ENCODE results near the gene ZAR1L.

The ZAR1L gene

DNA sequence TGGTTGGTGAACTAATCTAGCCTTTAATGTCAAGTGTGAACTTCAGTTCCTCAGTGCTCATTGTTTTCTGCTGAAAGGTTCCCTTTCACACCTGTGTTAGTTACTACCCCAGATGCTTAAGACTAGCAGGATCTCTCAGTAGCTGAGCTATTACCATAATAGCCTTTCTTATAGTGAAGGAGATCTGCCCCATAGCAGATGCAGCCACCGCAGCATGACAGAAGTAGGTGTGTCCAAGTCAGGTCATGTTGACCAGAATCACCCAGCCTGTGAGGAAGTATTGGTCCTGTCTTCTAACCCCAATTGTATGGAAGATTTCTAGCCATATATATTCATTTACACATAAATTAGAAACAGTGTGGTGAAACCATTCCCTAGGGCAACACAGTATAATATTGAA, 37.3 kb downstream of the ZAR1L start:
- TF ChIP-seq, protein P1, sequence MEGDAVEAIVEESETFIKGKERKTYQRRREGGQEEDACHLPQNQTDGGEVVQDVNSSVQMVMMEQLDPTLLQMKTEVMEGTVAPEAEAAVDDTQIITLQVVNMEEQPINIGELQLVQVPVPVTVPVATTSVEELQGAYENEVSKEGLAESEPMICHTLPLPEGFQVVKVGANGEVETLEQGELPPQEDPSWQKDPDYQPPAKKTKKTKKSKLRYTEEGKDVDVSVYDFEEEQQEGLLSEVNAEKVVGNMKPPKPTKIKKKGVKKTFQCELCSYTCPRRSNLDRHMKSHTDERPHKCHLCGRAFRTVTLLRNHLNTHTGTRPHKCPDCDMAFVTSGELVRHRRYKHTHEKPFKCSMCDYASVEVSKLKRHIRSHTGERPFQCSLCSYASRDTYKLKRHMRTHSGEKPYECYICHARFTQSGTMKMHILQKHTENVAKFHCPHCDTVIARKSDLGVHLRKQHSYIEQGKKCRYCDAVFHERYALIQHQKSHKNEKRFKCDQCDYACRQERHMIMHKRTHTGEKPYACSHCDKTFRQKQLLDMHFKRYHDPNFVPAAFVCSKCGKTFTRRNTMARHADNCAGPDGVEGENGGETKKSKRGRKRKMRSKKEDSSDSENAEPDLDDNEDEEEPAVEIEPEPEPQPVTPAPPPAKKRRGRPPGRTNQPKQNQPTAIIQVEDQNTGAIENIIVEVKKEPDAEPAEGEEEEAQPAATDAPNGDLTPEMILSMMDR (IDR thresholded peaks at IDR 0.05; ENCODE audit: control extremely low read depth, extremely low read depth, low read depth, missing control alignments) = no peak
- ChIA-PET POLR2A (no interaction called here), CTCF (interaction anchor here (1.1 to 1.5 kb wide), 3 partner anchors 9 to 32 kb away, joined by 3 to 5 read pairs (median 3); no protein-coding TSS in a partner anchor)
- DNase-seq (ENCODE audit: extremely low spot score) = no peak

GRCh38 chr13:32272021-32272683, 43.0 kb downstream of the ZAR1L start:
- ChIA-PET CTCF (interaction anchor here (1.4 to 1.6 kb wide), 2 partner anchors 12 to 26 kb away, joined by 3 to 5 read pairs; no protein-coding TSS in a partner anchor), POLR2A (no interaction called here)
- no peak for DNase-seq (ENCODE audit: extremely low spot score)
- TF ChIP-seq, protein P1 (IDR thresholded peaks at IDR 0.05; ENCODE audit: control extremely low read depth, extremely low read depth, low read depth, missing control alignments) = no peak

- TF ChIP-seq, protein P1 (IDR thresholded peaks at IDR 0.05; ENCODE audit: control extremely low read depth, extremely low read depth, low read depth, missing control alignments) = no peak
- DNase-seq (ENCODE audit: extremely low spot score) = peak; percentile 49
- ChIA-PET POLR2A (no interaction called here), CTCF (interaction anchor here (0.8 to 3.4 kb wide), 11 partner anchors 8 to 43 kb away, joined by 3 to 9 read pairs (median 5); no protein-coding TSS in a partner anchor)
Measured at GRCh38 chr13:32267836-32268439, 47.2 kb downstream of the ZAR1L start.

DNA sequence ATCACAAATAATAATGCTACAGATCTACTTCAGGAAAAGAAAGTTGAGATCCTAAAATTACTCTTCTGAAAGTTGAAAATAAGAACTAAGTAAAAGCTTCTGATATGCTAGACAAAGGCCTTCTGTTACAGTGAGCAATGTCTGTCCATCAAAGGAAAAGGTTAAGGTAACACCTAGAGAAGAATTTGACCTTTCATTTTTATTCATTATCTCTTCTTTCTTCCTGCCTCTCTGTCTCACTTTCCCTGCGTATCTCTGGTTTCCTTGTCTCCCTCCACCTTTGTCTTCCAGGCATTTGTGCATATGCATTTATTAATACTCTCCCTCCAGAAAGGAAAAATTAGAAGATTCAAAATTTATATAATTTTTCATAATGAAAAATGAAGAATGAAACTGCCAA, 49.0 kb downstream of the ZAR1L start:
- TF ChIP-seq, protein P1 (IDR thresholded peaks at IDR 0.05; ENCODE audit: control extremely low read depth, extremely low read depth, low read depth, missing control alignments) = no peak
- ChIA-PET CTCF (interaction anchor here (1.6 kb wide), 1 partner anchor 9 kb away, joined by 7 read pairs; no protein-coding TSS in a partner anchor), POLR2A (no interaction called here)
- no peak for DNase-seq (ENCODE audit: extremely low spot score)

GRCh38 chr13:32265726-32266125, 49.4 kb downstream of the ZAR1L start:
- POLR2A ChIA-PET = no interaction called here
- no peak for DNase-seq (ENCODE audit: extremely low spot score)
- TF ChIP-seq, protein P1 (IDR thresholded peaks at IDR 0.05; ENCODE audit: control extremely low read depth, extremely low read depth, low read depth, missing control alignments) = no peak
- CTCF ChIA-PET = interaction anchor here (1.6 kb wide), 1 partner anchor 9 kb away, joined by 7 read pairs; no protein-coding TSS in a partner anchor

DNA sequence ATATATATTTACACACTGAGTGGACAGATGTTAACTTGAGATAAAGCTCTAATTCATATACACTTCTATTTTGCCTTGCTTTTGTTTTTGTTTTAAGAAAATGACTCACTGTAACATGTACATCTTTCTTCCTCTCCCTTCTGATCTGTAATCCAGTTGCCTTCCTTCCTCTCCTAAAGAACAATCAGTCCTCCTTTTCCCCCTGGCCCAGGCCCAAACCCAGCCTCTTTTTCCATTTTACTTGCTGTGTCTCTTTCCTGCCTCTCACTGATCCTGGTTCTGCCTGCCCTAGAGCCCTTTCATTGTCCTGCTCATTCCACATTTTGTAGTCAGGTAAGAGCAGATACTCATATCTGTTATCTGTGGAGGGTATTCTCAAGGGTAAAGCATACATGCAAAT, 50.8 kb downstream of the ZAR1L start:
- no peak for DNase-seq (ENCODE audit: extremely low spot score)
- CTCF ChIA-PET = interaction anchor here (1.0 to 1.3 kb wide), 2 partner anchors 17 to 25 kb away, joined by 3 to 4 read pairs; no protein-coding TSS in a partner anchor
- POLR2A ChIA-PET = no interaction called here
- TF ChIP-seq, protein P1 (IDR thresholded peaks at IDR 0.05; ENCODE audit: control extremely low read depth, extremely low read depth, low read depth, missing control alignments) = no peak
